Lung microvascular endothelial cell (primary cell): ENCODE data around the gene ABI3BP. TPM values are rescaled to one million over a fixed set of nuclear protein-coding genes. Genes with fewer than 3 reads are reported as not detected.
A peak's percentile ranks its signal among the peaks of the same experiment; 100 is the strongest.

ENCODE experiments used
- DNase-seq, 2 donors: peaks; one replicate each; pipeline versions ENCODE4 v3.0.0 to v3.0.0-alpha.2; 2010; ENCODE audit warnings: low read depth in 2 of 2
- total RNA-seq: library from RNA; depleted of rRNA; stranded (reverse); fragments of >200 nt; gene quantifications from 2 replicates; pipeline ENCODE4 v1.2.1, GENCODE V29; 2014

ABI3BP gene
- total RNA-seq, 1 donor from 2014 or later: 7.7 TPM

- DNase-seq: no peak
These were observed 5.1 kb downstream of the ABI3BP start for GRCh38 chr3:100988080-100988479.

- no peak for DNase-seq
These were observed 8.9 kb downstream of the ABI3BP start for GRCh38 chr3:100984308-100984707.

- DNase-seq: peak; percentile 22 to 74
These were observed 10.5 kb downstream of the ABI3BP start for GRCh38 chr3:100982710-100983109.

GRCh38 chr3:100981164-100981911 is 11.9 kb downstream of the ABI3BP start:
- DNase-seq: no peak

- no peak for DNase-seq
These were observed 15.1 kb downstream of the ABI3BP start for GRCh38 chr3:100978011-100978659.

GRCh38 chr3:100976611-100977010 is 16.6 kb downstream of the ABI3BP start:
- no peak for DNase-seq

GRCh38 chr3:100975714-100976113 is 17.5 kb downstream of the ABI3BP start:
- DNase-seq: no peak

GRCh38 chr3:100973594-100973993 is 19.6 kb downstream of the ABI3BP start:
- DNase-seq: no peak

- no peak for DNase-seq
These were observed 20.4 kb downstream of the ABI3BP start for GRCh38 chr3:100972867-100973266.

- no peak for DNase-seq
These were observed 20.8 kb downstream of the ABI3BP start for GRCh38 chr3:100972301-100972844.

GRCh38 chr3:100971798-100972197 is 21.4 kb downstream of the ABI3BP start:
- no peak for DNase-seq

- no peak for DNase-seq
These were observed 22.7 kb downstream of the ABI3BP start for GRCh38 chr3:100970477-100970990.

GRCh38 chr3:100968932-100969906 is 24.0 kb downstream of the ABI3BP start:
- DNase-seq: no peak

GRCh38 chr3:100966807-100967206 is 26.4 kb downstream of the ABI3BP start:
- DNase-seq: no peak

GRCh38 chr3:100966049-100966491 is 27.2 kb downstream of the ABI3BP start:
- no peak for DNase-seq

GRCh38 chr3:100963041-100963440 is 30.2 kb downstream of the ABI3BP start:
- no peak for DNase-seq

- DNase-seq: peak in 1 of 2 donors; percentile 43
These were observed 35.8 kb downstream of the ABI3BP start for GRCh38 chr3:100957261-100957986.

GRCh38 chr3:100956276-100956675 is 36.9 kb downstream of the ABI3BP start:
- peak in 1 of 2 donors; percentile 51 for DNase-seq

GRCh38 chr3:100954990-100955389 is 38.2 kb downstream of the ABI3BP start:
- peak; percentile 21 to 83 for DNase-seq

- DNase-seq: peak; percentile 18 to 52
These were observed 38.9 kb downstream of the ABI3BP start for GRCh38 chr3:100954199-100954935.
